H1 (cell line): ENCODE results near the gene PCDH9. TPM values are rescaled to one million over a fixed set of nuclear protein-coding genes. Genes with fewer than 3 reads are reported as not detected.
A peak's percentile ranks its signal among the peaks of the same experiment; 100 is the strongest.

ENCODE experiments used
- BRCA1 ChIP-seq: IDR thresholded peaks from 2 replicates; pipeline ENCODE4 v1.6.1; 2012; ENCODE audit warnings: low read depth, low read length, improper control_type of control experiment
- CEBPB ChIP-seq: IDR thresholded peaks from 2 replicates; pipeline ENCODE4 v1.6.1; 2012; ENCODE audit warnings: low read depth, low read length
- CHD1 ChIP-seq: IDR thresholded peaks from 2 replicates; pipeline ENCODE4 v1.6.1; 2012; ENCODE audit warnings: low read depth, low read length, improper control_type of control experiment
- CREB1 ChIP-seq: IDR thresholded peaks from 2 replicates; pipeline ENCODE4 v1.6.1; 2012; ENCODE audit warnings: inconsistent platforms
- CTBP2 ChIP-seq: IDR thresholded peaks from 2 replicates; pipeline ENCODE4 v1.7.0; 2011; ENCODE audit warnings: borderline replicate concordance, mild to moderate bottlenecking, moderate library complexity, mixed read lengths, low read length; ENCODE audit not compliant: insufficient read depth, insufficient read length
- EZH2 ChIP-seq: fragments of 200-600 bp; sonication (generic); IDR thresholded peaks from 2 replicates; pipeline ENCODE4 v1.7.1; 2012; ENCODE audit warnings: low read depth, mild to moderate bottlenecking, moderate library complexity, low read length, inconsistent platforms; ENCODE audit not compliant: severe bottlenecking
- HDAC2 ChIP-seq, 2 experiments: fragments of 300-600 bp in 1 of 2; sonication (generic) in 1 of 2; IDR thresholded peaks; 2 replicates each; pipeline ENCODE4 v1.6.1; 2011 to 2012; ENCODE audit warnings: low read depth in 2 of 2, low read length in 2 of 2, mild to moderate bottlenecking in 2 of 2, moderate library complexity in 2 of 2, borderline replicate concordance in 1 of 2, inconsistent platforms in 1 of 2
- JUND ChIP-seq: IDR thresholded peaks from 2 replicates; pipeline ENCODE4 v1.6.1; 2011; ENCODE audit warnings: mild to moderate bottlenecking, improper control_type of control experiment, low read length
- POU5F1 ChIP-seq: IDR thresholded peaks from 2 replicates; pipeline ENCODE4 v1.6.1; 2011; ENCODE audit warnings: low read depth, mild to moderate bottlenecking, low read length, moderate library complexity
- RAD21 ChIP-seq, 2 experiments: IDR thresholded peaks in 1 of 2; conservative IDR thresholded peaks in 1 of 2; 2 replicates each; pipeline ENCODE4 v1.6.1; 2011; ENCODE audit warnings: low read depth in 2 of 2, low read length in 2 of 2, improper control_type of control experiment in 1 of 2, inconsistent platforms in 1 of 2, mild to moderate bottlenecking in 1 of 2, moderate library complexity in 1 of 2
- RBBP5 ChIP-seq: IDR thresholded peaks from 2 replicates; pipeline ENCODE4 v1.7.1; 2012; ENCODE audit warnings: low read depth, mild to moderate bottlenecking, inconsistent platforms, low read length, moderate library complexity, borderline replicate concordance
- SIRT6 ChIP-seq: IDR thresholded peaks from one replicate; pipeline ENCODE4 v1.7.1; 2012; ENCODE audit warnings: low read length, inconsistent platforms
- SIX5 ChIP-seq: IDR thresholded peaks from 2 replicates; pipeline ENCODE4 v1.6.1; 2011; ENCODE audit warnings: mild to moderate bottlenecking, low read depth, low read length
- SRF ChIP-seq: IDR thresholded peaks from 2 replicates; pipeline ENCODE4 v1.6.1; 2011; ENCODE audit warnings: mild to moderate bottlenecking, low read depth, low read length, moderate library complexity
- TAF7 ChIP-seq: optimal IDR thresholded peaks from 2 replicates; pipeline ENCODE3; 2011; ENCODE audit warnings: low read depth, mild to moderate bottlenecking, inconsistent platforms, low read length, moderate library complexity, borderline replicate concordance
- TBP ChIP-seq: IDR thresholded peaks from 2 replicates; pipeline ENCODE4 v1.6.1; 2011; ENCODE audit warnings: low read depth, low read length, improper control_type of control experiment
- TCF12 ChIP-seq: IDR thresholded peaks from 2 replicates; pipeline ENCODE4 v1.6.1; 2011; ENCODE audit warnings: low read depth, mild to moderate bottlenecking, low read length
- polyA plus RNA-seq, 7 experiments: library from polyadenylated mRNA; depleted of rRNA in 3 of 7; stranded (reverse) in 5 of 7; unstranded in 2 of 7; fragments of >200 nt in 5 of 7; fragments of 200-250 nt in 2 of 7; gene quantifications; 1 replicate in 5 of 7; 2 replicates in 1 of 7; 4 replicates in 1 of 7; pipeline versions ENCODE4 v1.2.1 to v1.2.3, GENCODE V29; 2011 to 2013; ENCODE audit warnings: missing spikeins in 2 of 7, mixed read lengths in 2 of 7
- total RNA-seq: library from RNA; stranded (reverse); fragmentation: NEBNext Ultra II Directional; extraction: Animal tissue kit (Norgen Biotek cat#: 25700); gene quantifications from 2 replicates; pipeline ENCODE4 v1.2.1, GENCODE V29; 2021
- TF ChIP-seq, protein P1 (sequence below), 3 experiments: IDR thresholded peaks; 1 replicate in 2 of 3; 2 replicates in 1 of 3; pipeline versions ENCODE4 v1.5.1 to v1.6.1; 2011; ENCODE audit warnings: low read length in 3 of 3, mild to moderate bottlenecking in 3 of 3, inconsistent platforms in 2 of 3, low read depth in 1 of 3, moderate library complexity in 1 of 3; ENCODE audit not compliant: insufficient read depth in 1 of 3; ENCODE audit errors: control extremely low read depth in 1 of 3
- TF ChIP-seq, protein P2 (sequence below): IDR thresholded peaks from 2 replicates; pipeline ENCODE4 v1.6.1; 2011; ENCODE audit warnings: low read depth, mild to moderate bottlenecking, low read length; ENCODE audit not compliant: insufficient read depth
- TF ChIP-seq, protein P3 (sequence below): IDR thresholded peaks from 2 replicates; pipeline ENCODE4 v1.6.1; 2012; ENCODE audit warnings: inconsistent platforms

The PCDH9 gene
- total and polyA plus RNA-seq, 2 of the 8 experiments (the other 6 are each of a cell fraction or from before 2014, with no cell fraction given), result 0.12 to 0.60 TPM

DNA sequence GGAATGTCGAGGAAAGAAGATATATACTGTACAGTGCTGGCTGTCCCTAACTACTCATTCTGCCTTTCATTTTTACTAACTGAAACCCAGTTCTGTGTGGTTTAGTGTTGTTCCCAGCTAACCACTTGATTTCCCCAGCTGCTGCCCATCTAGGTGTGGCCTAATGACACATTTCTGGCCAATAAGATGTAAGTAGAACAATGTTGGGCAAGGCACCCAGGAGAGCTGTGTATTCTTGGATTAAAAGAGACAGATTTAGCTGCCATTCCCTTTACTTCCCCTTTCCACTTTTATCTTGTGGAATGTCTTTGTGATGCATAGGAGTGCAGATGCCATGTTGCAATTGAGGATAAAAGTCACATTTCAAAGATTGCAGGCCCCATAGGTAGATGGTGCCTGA is 28.3 kb upstream of the PCDH9 start (continued):
- TF ChIP-seq TCF12 (0 out of 2 replicates have a peak, but pooled peaks have one; percentile 49), TAF7 (no peak), JUND (no peak), CTBP2 (no peak), SRF (no peak), RAD21 (IDR thresholded peaks at IDR 0.05 in 1 of 2, conservative IDR thresholded peaks at IDR 0.05 in 1 of 2; ENCODE audit: low read depth in 2 of 2, low read length in 2 of 2) (no peak), CEBPB (peak; percentile 91), SIRT6 (no peak), POU5F1 (peak; percentile 91), RBBP5 (no peak), TBP (no peak), HDAC2 (IDR thresholded peaks at IDR 0.05; ENCODE audit: borderline replicate concordance in 1 of 2, low read depth in 2 of 2, low read length in 2 of 2) (0 out of 4 replicates have a peak, but pooled peaks of 1 of the 2 experiments have one; percentile 50), CHD1 (no peak), BRCA1 (no peak), CREB1 (no peak), SIX5 (no peak), EZH2 (no peak)
- TF ChIP-seq, protein P1, sequence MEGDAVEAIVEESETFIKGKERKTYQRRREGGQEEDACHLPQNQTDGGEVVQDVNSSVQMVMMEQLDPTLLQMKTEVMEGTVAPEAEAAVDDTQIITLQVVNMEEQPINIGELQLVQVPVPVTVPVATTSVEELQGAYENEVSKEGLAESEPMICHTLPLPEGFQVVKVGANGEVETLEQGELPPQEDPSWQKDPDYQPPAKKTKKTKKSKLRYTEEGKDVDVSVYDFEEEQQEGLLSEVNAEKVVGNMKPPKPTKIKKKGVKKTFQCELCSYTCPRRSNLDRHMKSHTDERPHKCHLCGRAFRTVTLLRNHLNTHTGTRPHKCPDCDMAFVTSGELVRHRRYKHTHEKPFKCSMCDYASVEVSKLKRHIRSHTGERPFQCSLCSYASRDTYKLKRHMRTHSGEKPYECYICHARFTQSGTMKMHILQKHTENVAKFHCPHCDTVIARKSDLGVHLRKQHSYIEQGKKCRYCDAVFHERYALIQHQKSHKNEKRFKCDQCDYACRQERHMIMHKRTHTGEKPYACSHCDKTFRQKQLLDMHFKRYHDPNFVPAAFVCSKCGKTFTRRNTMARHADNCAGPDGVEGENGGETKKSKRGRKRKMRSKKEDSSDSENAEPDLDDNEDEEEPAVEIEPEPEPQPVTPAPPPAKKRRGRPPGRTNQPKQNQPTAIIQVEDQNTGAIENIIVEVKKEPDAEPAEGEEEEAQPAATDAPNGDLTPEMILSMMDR (IDR thresholded peaks at IDR 0.05; ENCODE audit: control extremely low read depth in 1 of 3, insufficient read depth in 1 of 3, low read depth in 1 of 3, low read length in 3 of 3), result no peak
- TF ChIP-seq, protein P2, sequence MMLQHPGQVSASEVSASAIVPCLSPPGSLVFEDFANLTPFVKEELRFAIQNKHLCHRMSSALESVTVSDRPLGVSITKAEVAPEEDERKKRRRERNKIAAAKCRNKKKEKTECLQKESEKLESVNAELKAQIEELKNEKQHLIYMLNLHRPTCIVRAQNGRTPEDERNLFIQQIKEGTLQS, result no peak
- TF ChIP-seq, protein P3, sequence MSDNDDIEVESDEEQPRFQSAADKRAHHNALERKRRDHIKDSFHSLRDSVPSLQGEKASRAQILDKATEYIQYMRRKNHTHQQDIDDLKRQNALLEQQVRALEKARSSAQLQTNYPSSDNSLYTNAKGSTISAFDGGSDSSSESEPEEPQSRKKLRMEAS, result no peak
